GM21723 (cell line): ENCODE data around the gene STARD13.

ENCODE experiments used
- ATAC-seq: cut with Tn5 transposase; IDR thresholded peaks from one replicate; pipeline ENCODE4 v1.9.1; 2021; ENCODE audit warnings: mild to moderate bottlenecking, moderate library complexity; ENCODE audit not compliant: unreplicated experiment

Gene STARD13

DNA sequence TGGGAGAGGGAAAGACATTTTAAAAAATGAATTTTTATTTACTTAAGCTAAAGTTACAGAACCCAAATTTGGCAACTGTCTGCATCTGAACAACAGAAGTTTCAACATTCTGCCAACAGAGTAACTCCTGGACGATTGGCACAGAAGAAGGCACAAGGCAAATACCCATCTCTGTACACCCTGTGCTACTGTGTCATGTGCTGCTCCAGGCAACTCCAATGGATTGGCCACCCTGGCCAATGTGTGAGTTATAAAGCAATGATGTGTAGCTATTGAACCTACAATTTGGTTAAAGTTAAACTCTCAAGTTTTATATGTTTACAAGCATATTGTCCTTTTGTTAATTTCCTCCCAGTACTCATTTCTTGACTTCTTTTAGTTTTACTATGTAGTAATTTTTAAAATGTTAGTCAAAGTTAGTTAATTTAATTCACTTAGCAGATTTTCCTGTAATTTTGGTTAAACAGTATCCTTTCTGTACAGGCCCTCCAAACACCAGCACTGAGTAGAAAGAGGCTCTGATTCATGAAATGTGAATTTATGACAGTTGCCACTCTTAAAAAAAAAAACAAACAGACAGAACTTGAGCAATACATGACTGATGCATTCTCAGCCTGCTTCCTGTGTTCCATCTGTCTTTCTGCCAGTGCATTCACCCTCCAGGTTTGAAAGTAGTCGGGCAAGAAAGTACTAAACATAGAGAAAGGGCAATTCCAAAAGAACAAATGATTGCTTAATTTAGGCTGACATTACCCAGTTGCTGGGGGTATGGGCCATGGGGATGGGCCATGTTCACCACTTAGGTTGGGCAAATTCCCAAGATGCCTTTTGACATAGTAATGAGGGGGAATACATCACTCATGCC lies 5.9 kb downstream of the STARD13 start:
- ATAC-seq: no peak

GRCh38 chr13:33278913-33279312 lies 6.6 kb downstream of the STARD13 start:
- no peak for ATAC-seq

GRCh38 chr13:33277946-33278345 lies 7.6 kb downstream of the STARD13 start:
- no peak for ATAC-seq

- no peak for ATAC-seq
These were observed 8.4 kb downstream of the STARD13 start for GRCh38 chr13:33277037-33277740.

GRCh38 chr13:33276570-33276969 lies 9.0 kb downstream of the STARD13 start:
- no peak for ATAC-seq

GRCh38 chr13:33275916-33276315 lies 9.6 kb downstream of the STARD13 start:
- no peak for ATAC-seq

- ATAC-seq: no peak
These were observed 11.3 kb downstream of the STARD13 start for GRCh38 chr13:33274264-33274663.

- no peak for ATAC-seq
These were observed 12.9 kb downstream of the STARD13 start for GRCh38 chr13:33272531-33273124.

DNA sequence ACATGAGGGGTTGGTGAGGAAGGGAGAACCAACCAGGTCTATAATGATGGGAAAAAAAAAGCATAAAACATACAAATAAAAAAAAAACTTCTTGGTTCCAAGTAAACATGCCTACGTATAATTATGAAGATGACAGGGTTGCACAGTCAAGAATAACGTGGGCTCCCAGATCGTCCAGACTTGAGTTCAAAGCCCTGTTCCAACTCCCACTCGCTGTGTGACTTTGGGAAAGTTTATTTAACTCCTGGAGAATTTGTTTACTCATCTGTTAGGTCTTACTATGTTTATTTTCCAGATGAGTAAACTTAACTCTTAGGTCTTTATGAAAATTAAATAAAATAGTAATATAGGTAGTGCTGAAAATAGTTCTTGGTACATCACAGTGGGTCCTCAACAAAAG lies 13.8 kb downstream of the STARD13 start:
- ATAC-seq: no peak

GRCh38 chr13:33270895-33271538 lies 14.5 kb downstream of the STARD13 start:
- ATAC-seq: no peak

GRCh38 chr13:33265607-33266006 lies 19.9 kb downstream of the STARD13 start:
- ATAC-seq: no peak

GRCh38 chr13:33265133-33265532 lies 20.4 kb downstream of the STARD13 start:
- no peak for ATAC-seq

GRCh38 chr13:33264620-33264978 lies 21.0 kb downstream of the STARD13 start:
- no peak for ATAC-seq

- no peak for ATAC-seq
These were observed 21.5 kb downstream of the STARD13 start for GRCh38 chr13:33263976-33264619.

- ATAC-seq: no peak
These were observed 22.1 kb downstream of the STARD13 start for GRCh38 chr13:33263484-33263883.

DNA sequence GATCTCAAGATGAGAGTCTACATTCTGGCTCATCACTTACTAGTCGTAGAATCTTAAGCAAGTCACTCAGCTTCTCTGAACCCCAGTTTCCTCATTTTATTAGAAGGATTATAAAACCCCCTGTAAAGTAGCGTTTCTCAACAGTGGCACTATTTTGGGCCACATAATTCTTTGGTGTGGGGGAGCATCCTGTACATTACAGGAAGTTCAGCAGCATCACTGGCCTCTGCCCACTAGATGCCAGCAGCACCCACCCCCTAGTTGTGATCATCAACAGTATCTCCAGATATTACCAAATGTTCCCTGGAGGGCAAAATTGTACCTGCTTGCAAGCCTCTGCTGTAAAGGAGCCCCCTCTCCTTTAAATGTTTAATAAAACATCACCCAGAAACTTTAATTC lies 22.6 kb downstream of the STARD13 start:
- no peak for ATAC-seq

- no peak for ATAC-seq
These were observed 23.0 kb downstream of the STARD13 start for GRCh38 chr13:33262594-33262993.

DNA sequence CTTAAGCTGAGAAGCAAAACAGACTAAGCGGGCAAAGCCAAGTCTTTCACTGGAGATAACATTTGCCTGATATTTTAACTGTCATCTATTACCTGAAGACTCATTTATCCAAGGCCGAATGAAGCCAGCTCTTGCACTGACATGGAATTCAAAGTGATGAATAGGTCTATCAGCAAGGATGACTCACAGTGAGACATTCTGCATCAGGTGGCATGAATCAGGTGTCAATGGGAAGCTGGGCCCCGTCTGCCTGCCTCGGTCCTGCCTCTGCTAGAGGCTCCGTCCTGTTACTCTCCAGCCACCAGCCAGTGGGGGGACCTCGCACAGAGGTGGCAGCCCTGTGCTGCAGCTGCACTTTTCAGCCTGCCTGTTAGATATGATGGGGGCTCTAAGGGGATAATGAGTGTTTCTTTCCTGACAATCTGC lies 23.5 kb downstream of the STARD13 start:
- no peak for ATAC-seq

GRCh38 chr13:33261387-33262061 lies 24.0 kb downstream of the STARD13 start:
- ATAC-seq: no peak
